Hippocampal formation (tissue), 2 donors: Measurements from ENCODE around the gene TPR.
"Not testable (repeated sequence)": the region's sequence is repeated elsewhere in the genome, so short reads cannot be mapped to it uniquely, and the experiment has no call there.

Experiments
- DNase-seq, 2 donors: peaks; one replicate each; lab custom pipeline; 2025; lab: John Stamatoyannopoulos, UW

TPR gene

GRCh38 chr1:186375152-186375928 lies at the start of gene TPR, which contains the start of gene ODR4:
TPR (minus strand) TSS chr1:186375253; CDS start chr1:186375028, 225 bp downstream.
ODR4 (plus strand) TSS chr1:186375838; CDS start chr1:186379786, 3,948 bp downstream.
- DNase-seq = peak; percentile 100

- DNase-seq = no peak
These were observed 49.5 kb upstream of the TPR start for GRCh38 chr1:186424539-186424938.

GRCh38 chr1:186421446-186421845 lies 46.4 kb upstream of the TPR start:
- DNase-seq = no peak

- DNase-seq = no peak
These were observed 45.9 kb upstream of the TPR start for GRCh38 chr1:186420923-186421322.

GRCh38 chr1:186420311-186420710 lies 45.3 kb upstream of the TPR start:
- DNase-seq = no peak

GRCh38 chr1:186418503-186418902 lies 43.5 kb upstream of the TPR start:
- DNase-seq = no peak

GRCh38 chr1:186413319-186413718 lies 38.3 kb upstream of the TPR start:
- DNase-seq = no peak

- no peak for DNase-seq
These were observed 34.0 kb upstream of the TPR start for GRCh38 chr1:186409091-186409490.

- DNase-seq = peak in 1 of 2 donors; percentile 39
These were observed 29.5 kb upstream of the TPR start for GRCh38 chr1:186404454-186405051.

GRCh38 chr1:186403632-186404031 lies 28.6 kb upstream of the TPR start:
- no peak for DNase-seq

- DNase-seq = not testable (repeated sequence)
These were observed 26.4 kb upstream of the TPR start for GRCh38 chr1:186401446-186401845.

- not testable (repeated sequence) for DNase-seq
These were observed 17.7 kb upstream of the TPR start for GRCh38 chr1:186392711-186393110.

GRCh38 chr1:186391841-186392240 lies 16.8 kb upstream of the TPR start:
- no peak for DNase-seq

- DNase-seq = no peak
These were observed 15.9 kb upstream of the TPR start for GRCh38 chr1:186390925-186391324.

- no peak for DNase-seq
These were observed 11.8 kb upstream of the TPR start for GRCh38 chr1:186386725-186387383.

GRCh38 chr1:186375929-186376319 lies 871 bp upstream of the TPR start:
- DNase-seq = no peak

GRCh38 chr1:186374303-186375151 lies 526 bp downstream of the TPR start:
- DNase-seq = peak in 1 of 2 donors; percentile 31

- DNase-seq = not testable (repeated sequence)
These were observed 27.0 kb downstream of the TPR start for GRCh38 chr1:186347837-186348691.

GRCh38 chr1:186340772-186341171 lies 34.3 kb downstream of the TPR start:
- no peak for DNase-seq

- no peak for DNase-seq
These were observed 37.5 kb downstream of the TPR start for GRCh38 chr1:186337554-186337953.

GRCh38 chr1:186330758-186331157 lies 44.3 kb downstream of the TPR start:
- no peak for DNase-seq
